ENCODE results near the gene IRX4. TPM values are rescaled to one million over a fixed set of nuclear protein-coding genes. Genes with fewer than 3 reads are reported as not detected.

Gene IRX4
- total RNA-seq, 2 donors from 2014 or later, result not detected

DNA sequence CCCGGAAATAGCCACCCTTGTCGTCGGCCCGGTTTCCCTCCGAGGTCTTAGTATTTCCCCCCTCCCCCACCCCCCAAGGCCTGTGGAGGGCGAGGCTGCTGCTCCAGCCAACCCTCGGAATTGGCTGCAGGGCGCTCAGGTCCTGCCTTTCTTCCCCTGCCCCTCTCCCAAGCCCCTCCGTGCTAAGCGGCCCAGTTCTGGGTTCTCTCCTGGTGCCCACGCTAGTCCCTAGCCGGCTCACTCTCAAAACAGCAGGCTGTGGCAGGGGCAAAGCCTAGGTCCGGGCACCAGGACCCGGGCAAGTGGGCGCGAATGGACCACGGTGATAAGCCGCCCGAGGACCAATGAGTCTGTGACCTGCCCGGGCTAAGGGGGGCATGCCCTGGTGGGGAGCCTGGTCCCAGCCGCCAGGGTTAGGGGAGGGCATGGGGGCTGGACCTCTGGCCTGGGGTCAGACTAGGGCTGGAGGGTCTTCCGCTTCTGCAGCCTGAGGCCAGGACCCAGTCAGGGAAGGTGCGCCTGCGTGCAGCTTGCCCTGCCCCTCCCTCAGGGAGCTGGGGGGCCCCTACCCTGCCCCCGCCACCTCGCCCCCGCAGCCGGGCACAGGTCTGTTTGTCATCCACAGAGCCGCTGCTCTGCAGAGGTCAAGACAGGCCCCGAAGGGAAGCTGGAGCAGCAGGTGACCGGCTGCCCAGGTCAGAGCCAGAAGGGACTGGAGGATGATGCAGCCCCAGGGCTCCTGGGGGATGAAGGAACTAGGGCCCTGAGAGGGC, 5.0 kb upstream of the IRX4 start:
- peaks cover 6 to 14% of the 10 kb centered on the region in 2 donors for H3K4me1 ChIP-seq (ENCODE audit: control insufficient read depth in 1 of 2, low read depth in 2 of 2)
- no peak for ATAC-seq (ENCODE audit: insufficient number of reproducible peaks, low FRiP score, low read depth)
- no peak overlapping the region for H3K4me3 ChIP-seq
- no peak overlapping the region for H3K27ac ChIP-seq
- DNase-seq (ENCODE audit: low spot score), result no peak
- peaks cover 10% of the 10 kb centered on the region for H3K27me3 ChIP-seq (replicated peaks; ENCODE audit: insufficient read depth)
- no peaks in the 10 kb centered on the region for H3K36me3 ChIP-seq
- H3K9me3 ChIP-seq, result no peaks in the 10 kb centered on the region
- no peak for TF ChIP-seq CTCF (IDR thresholded peaks at IDR 0.05)

DNA sequence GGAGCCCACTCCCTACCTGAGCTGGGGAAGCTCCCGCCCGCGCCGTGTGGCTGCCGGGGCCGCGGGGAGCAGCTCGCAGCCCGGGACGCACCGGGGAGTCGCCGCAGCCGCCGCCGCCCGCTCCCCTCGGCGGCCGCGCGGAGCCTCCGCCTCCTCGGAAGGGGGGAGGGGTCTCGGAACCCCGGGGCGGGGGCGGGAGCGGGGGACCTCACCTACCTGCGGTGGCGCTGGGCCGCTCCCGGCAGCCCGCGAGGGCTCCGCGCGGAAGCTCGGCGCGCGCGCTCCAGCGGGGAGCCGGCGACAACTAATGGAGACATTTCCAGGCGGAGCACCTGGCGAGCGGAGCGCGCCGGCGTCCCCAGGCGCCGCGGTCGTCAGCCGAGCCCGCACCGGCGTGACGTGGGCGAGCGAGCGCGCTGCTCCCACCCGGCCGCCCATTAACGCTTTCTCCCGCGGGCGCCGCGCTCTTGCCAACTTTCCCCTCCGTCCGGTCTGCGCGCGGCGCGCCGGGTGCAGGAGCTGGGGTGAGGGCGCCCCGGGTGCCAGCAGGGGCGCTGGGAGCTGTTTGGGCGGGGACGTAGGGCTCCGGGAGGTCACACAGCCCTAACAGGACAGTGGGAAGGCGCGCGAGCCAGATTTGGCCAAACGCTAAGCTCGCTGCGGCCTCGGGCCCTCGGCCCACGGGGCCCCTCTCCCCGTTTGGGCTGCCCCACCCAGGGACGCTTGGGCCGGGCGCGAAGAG, 4.3 kb upstream of the IRX4 start:
- peaks cover 6 to 22% of the 10 kb centered on the region in 2 donors for H3K4me1 ChIP-seq (ENCODE audit: control insufficient read depth in 1 of 2, low read depth in 2 of 2)
- DNase-seq (ENCODE audit: low spot score), result no peak
- ATAC-seq (ENCODE audit: insufficient number of reproducible peaks, low FRiP score, low read depth), result no peak

GRCh38 chr5:1885868-1886845, 3.4 kb upstream of the IRX4 start:
- Histone ChIP-seq H3K9me3 (no peaks in the 10 kb centered on the region), H3K4me3 (no peak overlapping the region), H3K27ac (no peak overlapping the region), H3K4me1 (ENCODE audit: control insufficient read depth in 1 of 2, low read depth in 2 of 2) (peaks cover 6 to 27% of the 10 kb centered on the region in 2 donors), H3K36me3 (no peaks in the 10 kb centered on the region), H3K27me3 (replicated peaks; ENCODE audit: insufficient read depth) (peaks cover 16% of the 10 kb centered on the region)
- no peak for DNase-seq (ENCODE audit: low spot score)
- ATAC-seq (ENCODE audit: insufficient number of reproducible peaks, low FRiP score, low read depth), result no peak
- TF ChIP-seq CTCF (IDR thresholded peaks at IDR 0.05), result no peak

More for the DNA sequence above, 4.3 kb upstream of the IRX4 start:
- Histone ChIP-seq H3K4me3 (no peak overlapping the region), H3K36me3 (no peaks in the 10 kb centered on the region), H3K27ac (no peak overlapping the region), H3K27me3 (replicated peaks; ENCODE audit: insufficient read depth) (peaks cover 13% of the 10 kb centered on the region), H3K9me3 (no peaks in the 10 kb centered on the region)
- TF ChIP-seq CTCF (IDR thresholded peaks at IDR 0.05), result no peak

DNA sequence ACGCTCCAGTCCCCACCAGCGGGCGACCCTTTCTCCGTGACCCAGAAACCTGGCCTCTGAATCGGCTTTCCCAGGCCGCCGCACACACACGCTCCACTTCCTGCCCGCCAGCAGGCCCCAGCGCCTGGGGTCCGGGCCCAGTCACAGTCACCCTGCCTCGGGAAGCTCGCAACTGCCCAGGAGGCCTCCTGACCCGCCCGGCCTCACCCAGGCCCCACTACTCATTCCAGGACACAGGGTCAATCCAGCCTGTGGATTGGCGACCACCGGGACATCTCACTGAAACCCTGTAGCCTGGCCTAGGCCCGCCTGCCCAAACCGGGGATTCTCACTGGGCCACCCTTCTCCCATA, 2.7 kb upstream of the IRX4 start:
- Histone ChIP-seq H3K27ac (no peak overlapping the region), H3K4me1 (ENCODE audit: control insufficient read depth in 1 of 2, low read depth in 2 of 2) (peaks cover 6 to 27% of the 10 kb centered on the region in 2 donors), H3K27me3 (replicated peaks; ENCODE audit: insufficient read depth) (peaks cover 16% of the 10 kb centered on the region), H3K4me3 (no peak overlapping the region), H3K36me3 (no peaks in the 10 kb centered on the region), H3K9me3 (no peaks in the 10 kb centered on the region)
- DNase-seq (ENCODE audit: low spot score) (no peak), ATAC-seq (ENCODE audit: insufficient number of reproducible peaks, low FRiP score, low read depth) (no peak)
- no peak for TF ChIP-seq CTCF (IDR thresholded peaks at IDR 0.05)

Data from thoracic aorta (tissue), 2 donors.